Fibroblast of lung (primary cell): ENCODE data around the gene CAPN12.

Experiments
- EZH2 ChIP-seq: IDR thresholded peaks from 2 replicates; pipeline ENCODE4 v1.5.1; 2012; ENCODE audit warnings: low read length, control low read depth, mild to moderate bottlenecking; ENCODE audit errors: missing control alignments
- TF ChIP-seq, protein P1 (sequence below), 2 donors: IDR thresholded peaks in 1 of 2; conservative IDR thresholded peaks in 1 of 2; 1 replicate in 1 of 2; 2 replicates in 1 of 2; pipeline ENCODE4 v1.5.1; 2011 to 2012; ENCODE audit warnings: low read length in 2 of 2, control low read depth in 1 of 2, inconsistent platforms in 1 of 2, low read depth in 1 of 2, mild to moderate bottlenecking in 1 of 2

DNA sequence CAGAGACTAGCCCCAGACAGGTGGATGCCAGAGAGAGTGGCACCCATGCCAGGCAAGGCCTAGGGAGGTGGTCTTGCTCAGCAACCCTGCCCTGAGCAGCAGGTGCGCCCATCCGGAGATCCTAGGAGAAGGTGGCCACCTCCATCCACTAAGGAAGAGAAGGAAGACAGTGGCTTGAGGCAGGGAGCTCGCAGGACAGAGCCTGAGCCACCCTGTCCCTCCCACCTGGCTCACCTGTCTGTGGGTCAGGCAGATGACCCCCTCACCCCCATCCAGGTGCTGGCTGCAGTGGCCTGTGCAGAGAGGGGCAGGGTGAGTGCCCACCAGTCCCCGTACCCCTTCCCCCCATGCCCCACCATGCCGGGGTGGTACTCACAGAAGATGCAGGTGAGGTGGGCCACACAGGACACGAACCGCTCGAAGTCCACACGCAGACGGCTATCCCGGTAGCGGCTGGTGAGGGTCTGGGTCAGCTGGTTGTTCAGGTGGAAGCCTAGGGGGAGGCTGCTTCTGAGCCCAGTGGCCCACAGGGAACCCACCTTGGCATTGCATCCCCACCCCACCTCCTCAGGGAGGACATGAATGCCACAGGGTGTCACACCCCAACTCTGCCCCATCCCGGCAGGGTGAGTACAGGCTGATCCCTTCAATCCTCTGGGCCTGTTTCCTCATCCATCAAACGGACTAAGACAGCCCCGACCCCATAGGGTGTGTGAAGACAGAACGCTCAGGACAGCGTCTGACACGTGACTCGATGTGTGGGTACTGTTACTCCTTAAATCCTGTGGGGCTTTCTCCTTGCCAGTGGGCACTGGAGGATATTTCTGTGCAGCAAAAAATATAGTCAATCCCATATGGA lies 13.3 kb downstream of the CAPN12 start:
- TF ChIP-seq, protein P1, sequence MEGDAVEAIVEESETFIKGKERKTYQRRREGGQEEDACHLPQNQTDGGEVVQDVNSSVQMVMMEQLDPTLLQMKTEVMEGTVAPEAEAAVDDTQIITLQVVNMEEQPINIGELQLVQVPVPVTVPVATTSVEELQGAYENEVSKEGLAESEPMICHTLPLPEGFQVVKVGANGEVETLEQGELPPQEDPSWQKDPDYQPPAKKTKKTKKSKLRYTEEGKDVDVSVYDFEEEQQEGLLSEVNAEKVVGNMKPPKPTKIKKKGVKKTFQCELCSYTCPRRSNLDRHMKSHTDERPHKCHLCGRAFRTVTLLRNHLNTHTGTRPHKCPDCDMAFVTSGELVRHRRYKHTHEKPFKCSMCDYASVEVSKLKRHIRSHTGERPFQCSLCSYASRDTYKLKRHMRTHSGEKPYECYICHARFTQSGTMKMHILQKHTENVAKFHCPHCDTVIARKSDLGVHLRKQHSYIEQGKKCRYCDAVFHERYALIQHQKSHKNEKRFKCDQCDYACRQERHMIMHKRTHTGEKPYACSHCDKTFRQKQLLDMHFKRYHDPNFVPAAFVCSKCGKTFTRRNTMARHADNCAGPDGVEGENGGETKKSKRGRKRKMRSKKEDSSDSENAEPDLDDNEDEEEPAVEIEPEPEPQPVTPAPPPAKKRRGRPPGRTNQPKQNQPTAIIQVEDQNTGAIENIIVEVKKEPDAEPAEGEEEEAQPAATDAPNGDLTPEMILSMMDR (conservative IDR thresholded peaks at IDR 0.05 in 1 of 2, IDR thresholded peaks at IDR 0.05 in 1 of 2; ENCODE audit: low read depth in 1 of 2, low read length in 2 of 2): no peak
- no peak for TF ChIP-seq EZH2
